Esophagus muscularis mucosa (tissue), 4 donors: ENCODE results near the gene WNT7B. TPM values are rescaled to one million over a fixed set of nuclear protein-coding genes. Genes with fewer than 3 reads are reported as not detected.

Source experiments
- DNase-seq: peaks from one replicate; pipeline ENCODE4 v3.0.0-alpha.2; 2017; ENCODE audit errors: extremely low spot score
- H3K27ac ChIP-seq, 4 donors: fragments of 200-600 bp; sonication (generic); replicated peaks in 1 of 4; 1 replicate in 3 of 4; 2 replicates in 1 of 4; pipeline ENCODE4 v1.5.1; 2016 to 2019; ENCODE audit warnings: mild to moderate bottlenecking in 1 of 4
- H3K27me3 ChIP-seq, 4 donors: fragments of 200-600 bp; sonication (generic); one replicate each; pipeline versions ENCODE4 v1.5.1 to v1.6.0; 2016 to 2019
- H3K36me3 ChIP-seq, 4 donors: fragments of 200-600 bp; sonication (generic); one replicate each; pipeline ENCODE4 v1.5.1; 2016 to 2019
- H3K4me1 ChIP-seq, 4 donors: fragments of 200-600 bp; sonication (generic); one replicate each; pipeline ENCODE4 v1.5.1; 2016 to 2019
- H3K4me3 ChIP-seq, 4 donors: fragments of 200-600 bp; sonication (generic); 1 replicate in 2 of 4; 2 replicates in 2 of 4; pipeline ENCODE4 v1.5.1; 2016 to 2019; ENCODE audit warnings: mild to moderate bottlenecking in 4 of 4, moderate library complexity in 1 of 4
- H3K9me3 ChIP-seq, 4 donors: fragments of 200-600 bp; sonication (generic); 1 replicate in 3 of 4; 2 replicates in 1 of 4; pipeline ENCODE4 v1.5.1; 2016 to 2019
- CTCF ChIP-seq, 3 experiments: fragments of 200-600 bp in 2 of 3; fragments of 450-650 bp in 1 of 3; sonication (generic) in 2 of 3; IDR thresholded peaks; one replicate each; pipeline ENCODE4 v1.5.1; 2017 to 2019; ENCODE audit warnings: antibody characterized with exemption in 3 of 3, mild to moderate bottlenecking in 2 of 3, moderate library complexity in 1 of 3
- EP300 ChIP-seq: sonication (generic); formaldehyde crosslinking; IDR thresholded peaks from one replicate; pipeline ENCODE4 v1.6.1; 2017; ENCODE audit warnings: antibody characterized with exemption
- POLR2A ChIP-seq: fragments of 450-650 bp; IDR thresholded peaks from one replicate; pipeline ENCODE4 v1.6.1; 2017; ENCODE audit warnings: antibody characterized with exemption, moderate library complexity, mild to moderate bottlenecking, low read depth
- POLR2AphosphoS5 ChIP-seq, 2 donors: sonication (generic); formaldehyde crosslinking; IDR thresholded peaks; one replicate each; pipeline ENCODE4 v1.6.1; 2017; ENCODE audit warnings: antibody characterized with exemption in 2 of 2
- WGBS: methylation state at CpG from one replicate; pipeline ENCODE4 v1.1.5; 2018; 5-methylcytosine and 5-hydroxymethylcytosine counted together
- intact Hi-C: fragments of 100-400 bp; cut with DNase I; formaldehyde crosslinking; loops from one replicate; pipeline ENCODE4 v1.15.1; 2023
- total RNA-seq, 4 donors: library from RNA; depleted of rRNA; stranded (reverse); fragments of >200 nt; gene quantifications; one replicate each; pipeline versions ENCODE4 v1.1.0 to v1.2.1, GENCODE V29; 2016

WNT7B gene
- total RNA-seq, 4 donors from 2014 or later = not detected

DNA sequence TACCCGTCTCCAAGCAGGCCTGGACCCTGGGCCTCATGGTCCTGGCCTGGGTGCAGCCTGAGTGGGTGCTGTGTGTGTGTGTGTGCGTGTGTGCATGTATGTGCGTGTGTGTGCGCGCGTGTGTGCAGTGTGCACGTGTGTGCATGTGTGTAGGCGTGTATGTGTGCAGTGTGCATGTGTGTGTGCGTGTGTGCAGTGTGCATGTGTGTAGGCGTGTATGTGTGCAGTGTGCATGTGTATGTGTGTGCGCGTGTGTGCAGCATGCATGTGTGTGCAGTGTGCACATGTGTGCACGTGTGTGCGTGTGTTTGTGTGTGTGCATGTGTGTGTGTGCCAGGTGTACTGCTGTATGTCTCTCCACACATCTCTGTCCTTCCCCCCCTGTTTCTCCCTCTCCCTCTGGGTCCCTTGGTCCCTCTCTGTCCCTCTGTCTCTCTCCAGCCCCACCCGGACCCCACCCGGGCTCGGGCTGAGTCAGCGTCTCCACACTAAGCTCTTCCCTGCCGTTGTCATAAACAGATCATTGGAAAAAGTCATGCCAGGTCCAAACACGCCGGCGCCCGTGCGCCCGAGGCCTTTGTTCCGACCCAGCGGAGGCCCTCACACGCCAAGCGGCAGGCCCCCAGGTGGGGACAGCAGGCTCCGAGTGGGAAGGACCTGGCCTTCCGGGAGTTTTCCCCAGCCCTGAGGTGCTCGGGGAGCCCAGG lies 34.0 kb downstream of the WNT7B start:
- Histone ChIP-seq H3K9me3 (peaks cover 0 to 5% (median 0%) of the 10 kb centered on the region in 4 donors), H3K4me1 (no peaks in the 10 kb centered on the region), H3K4me3 (no peak overlapping the region), H3K27ac (no peak overlapping the region), H3K27me3 (no peaks in the 10 kb centered on the region), H3K36me3 (no peaks in the 10 kb centered on the region)
- DNase-seq = no peak
- intact Hi-C loops = no loop called here
- WGBS = 85% methylated on average over 32 of the region's 32 CpGs
- TF ChIP-seq POLR2A (no peak), EP300 (no peak), POLR2AphosphoS5 (IDR thresholded peaks at IDR 0.05) (no peak), CTCF (IDR thresholded peaks at IDR 0.05) (no peak)

GRCh38 chr22:45942344-45942743 lies 34.6 kb downstream of the WNT7B start:
- DNase-seq = no peak
- TF ChIP-seq EP300 = no peak
- no peak for TF ChIP-seq POLR2A
- TF ChIP-seq POLR2AphosphoS5 (IDR thresholded peaks at IDR 0.05) = no peak
- no peak for TF ChIP-seq CTCF (IDR thresholded peaks at IDR 0.05)
- 90% methylated on average over 7 of the region's 9 CpGs for WGBS

DNA sequence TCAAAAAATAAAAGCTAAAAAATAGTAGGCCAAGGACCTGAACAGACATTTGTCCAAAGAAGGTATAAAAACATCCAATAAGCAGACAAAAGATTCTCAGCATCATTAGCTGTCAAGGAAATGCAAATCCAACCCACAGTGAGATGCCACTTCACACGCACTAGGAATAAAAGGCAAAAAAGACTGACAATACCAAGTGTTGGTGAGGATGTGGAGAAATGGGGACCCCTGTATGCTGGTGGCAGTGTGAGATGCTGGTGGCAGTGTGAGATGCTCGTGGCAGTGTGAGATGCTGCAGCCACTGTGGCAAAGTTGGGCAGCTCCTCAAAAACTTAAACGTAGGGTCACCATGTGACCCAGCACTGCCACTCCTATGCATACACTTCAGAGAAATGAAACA lies 38.0 kb downstream of the WNT7B start:
- peaks cover 0 to 5% (median 0%) of the 10 kb centered on the region in 4 donors for H3K9me3 ChIP-seq
- H3K27me3 ChIP-seq = peaks cover 0 to 35% (median 3%) of the 10 kb centered on the region in 4 donors
- no peaks in the 10 kb centered on the region for H3K36me3 ChIP-seq
- intact Hi-C loops = no loop called here
- no peak overlapping the region for H3K4me3 ChIP-seq
- DNase-seq = no peak
- H3K4me1 ChIP-seq = peaks cover 0 to 12% (median 11%) of the 10 kb centered on the region in 4 donors
- no peak for TF ChIP-seq POLR2AphosphoS5 (IDR thresholded peaks at IDR 0.05)
- no peak for TF ChIP-seq POLR2A
- TF ChIP-seq CTCF (IDR thresholded peaks at IDR 0.05) = no peak
- TF ChIP-seq EP300 = no peak
- WGBS = 93% methylated on average over 3 of the region's 3 CpGs
- no peak overlapping the region for H3K27ac ChIP-seq

More at GRCh38 chr22:45942344-45942743, 34.6 kb downstream of the WNT7B start:
- H3K4me1 ChIP-seq = no peaks in the 10 kb centered on the region
- peaks cover 0 to 5% (median 0%) of the 10 kb centered on the region in 4 donors for H3K9me3 ChIP-seq
- no peak overlapping the region for H3K4me3 ChIP-seq
- no peak overlapping the region for H3K27ac ChIP-seq
- intact Hi-C loops = no loop called here
- no peaks in the 10 kb centered on the region for H3K36me3 ChIP-seq
- peaks cover 0 to under 1% (median 0%) of the 10 kb centered on the region in 4 donors for H3K27me3 ChIP-seq

DNA sequence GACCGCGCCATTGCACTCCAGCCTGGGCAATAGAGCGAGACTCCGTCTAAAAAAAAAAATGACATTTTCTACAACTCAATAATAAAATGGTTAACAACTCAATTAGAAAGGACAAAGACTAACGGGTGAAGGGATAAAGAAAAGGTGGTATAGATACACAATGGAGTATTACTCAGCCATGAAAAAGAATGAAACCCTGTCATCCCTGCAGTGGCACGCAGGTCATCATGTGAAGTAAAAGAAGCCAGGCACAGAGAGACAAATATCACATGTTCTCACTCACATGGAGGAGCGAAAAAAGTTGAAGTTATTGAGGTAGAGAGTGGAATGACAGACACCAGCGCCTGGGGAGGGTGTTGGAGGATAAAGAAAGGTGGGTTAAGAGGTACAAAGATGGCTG lies 39.0 kb downstream of the WNT7B start:
- 89% methylated on average over 8 of the region's 8 CpGs for WGBS
- no peak overlapping the region for H3K4me3 ChIP-seq
- H3K9me3 ChIP-seq = peaks cover 0 to 5% (median 0%) of the 10 kb centered on the region in 4 donors
- no peak for TF ChIP-seq EP300
- TF ChIP-seq POLR2AphosphoS5 (IDR thresholded peaks at IDR 0.05) = no peak
- TF ChIP-seq POLR2A = no peak
- no peak for TF ChIP-seq CTCF (IDR thresholded peaks at IDR 0.05)
- peaks cover 0 to 44% (median 4%) of the 10 kb centered on the region in 4 donors for H3K27me3 ChIP-seq
- DNase-seq = no peak
- no peak overlapping the region for H3K27ac ChIP-seq
- peaks cover 0 to 12% (median 11%) of the 10 kb centered on the region in 4 donors for H3K4me1 ChIP-seq
- no peaks in the 10 kb centered on the region for H3K36me3 ChIP-seq
- intact Hi-C loops = no loop called here
